T-helper 1 cell treated with Interleukin-12 subunit alpha and Interleukin-12 subunit beta and Interleukin-4 antibody, amounts not matched to agents 30 ng/mL and 1 ng/mL, for 36 hours (primary cell): ENCODE results near the gene SWAP70. TPM values are rescaled to one million over a fixed set of nuclear protein-coding genes. Genes with fewer than 3 reads are reported as not detected.

Experiments used
- intact Hi-C: fragments of 100-400 bp; cut with micrococcal nuclease; formaldehyde crosslinking; loops from one replicate; pipeline ENCODE4 v1.15.1; 2024
- total RNA-seq: library from RNA; stranded (reverse); gene quantifications from 2 replicates; pipeline ENCODE4 v1.2.3, GENCODE V29; 2022

Gene SWAP70
- total RNA-seq, 1 donor from 2014 or later: 9.2 TPM

DNA sequence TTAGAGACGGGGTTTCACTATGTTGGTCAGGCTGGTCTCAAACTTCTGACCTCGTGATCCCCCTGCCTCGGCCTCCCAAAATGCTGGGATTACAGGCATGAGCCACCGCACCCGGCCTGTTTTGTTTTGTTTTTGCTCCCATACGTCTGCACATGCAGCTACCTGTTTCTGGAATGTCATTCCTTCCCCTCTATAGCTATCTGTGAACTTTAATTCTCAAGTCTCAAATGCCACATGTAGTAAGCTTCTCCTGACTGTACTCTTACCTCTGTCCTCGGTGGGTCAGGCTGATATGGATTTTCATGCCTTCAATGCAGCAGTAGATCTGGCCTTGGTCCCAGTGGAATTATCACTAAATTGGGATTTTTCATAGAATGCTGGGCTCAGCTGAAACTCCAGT, 12.4 kb upstream of the SWAP70 start:
- intact Hi-C loops: no loop called here

DNA sequence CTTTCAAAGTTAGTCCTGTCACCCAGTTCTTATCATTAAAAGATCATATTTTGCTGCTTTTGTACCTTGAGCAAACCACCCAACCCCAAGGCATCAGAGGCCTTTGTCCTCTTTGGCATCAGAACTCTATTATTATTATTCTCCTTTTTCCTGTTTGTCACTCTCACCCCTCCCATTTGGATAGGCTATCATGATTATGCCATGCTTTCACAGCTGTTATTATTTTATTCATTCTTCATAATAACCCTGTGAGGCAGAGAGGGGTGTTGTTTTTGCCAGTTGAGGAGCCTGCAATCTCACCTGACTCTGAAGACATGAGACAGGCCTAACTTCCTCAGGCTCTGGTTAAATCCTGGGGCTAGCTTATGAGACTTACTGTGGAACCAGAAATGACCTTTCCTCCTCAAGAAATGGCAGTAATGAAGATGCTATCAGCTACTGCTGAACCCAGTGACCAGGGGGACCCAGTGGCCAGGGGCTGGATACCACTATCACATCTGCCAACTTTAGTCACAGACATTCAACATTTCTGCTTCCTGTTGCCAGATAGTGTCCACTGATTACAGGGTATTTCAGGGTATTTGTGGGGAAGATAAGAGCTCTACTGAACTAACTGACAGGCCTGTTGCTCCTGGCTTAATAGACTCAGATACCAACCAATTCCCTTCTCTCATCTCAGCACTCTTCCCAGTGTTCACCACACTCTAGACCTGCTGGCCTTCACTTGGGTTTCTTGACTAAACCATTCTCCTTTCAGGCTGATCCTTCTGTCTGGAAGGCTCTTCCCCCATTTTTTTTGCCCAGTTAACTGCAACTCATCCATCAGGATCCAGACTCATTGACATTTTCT, 11.8 kb upstream of the SWAP70 start:
- intact Hi-C loops: no loop called here

DNA sequence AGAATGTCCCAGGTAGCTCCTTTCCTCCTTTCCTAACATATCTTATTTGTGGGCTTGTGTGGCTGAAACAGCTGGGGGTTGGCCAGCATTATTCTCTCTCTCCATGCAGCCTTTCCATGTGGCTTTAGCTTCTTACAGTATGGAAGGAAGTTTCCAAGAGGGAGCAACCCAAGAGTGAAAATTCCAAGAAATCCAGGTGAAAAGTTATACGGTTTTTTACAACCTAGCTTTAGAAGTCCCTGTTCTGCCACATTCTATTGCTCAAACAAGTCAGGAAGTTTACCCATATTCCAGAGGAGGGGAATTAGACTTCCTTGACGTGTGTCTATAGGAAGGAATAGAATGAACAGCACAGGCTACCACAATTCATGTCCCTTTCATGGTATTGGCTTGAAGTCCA, 10.0 kb upstream of the SWAP70 start:
- intact Hi-C loops: no loop called here

DNA sequence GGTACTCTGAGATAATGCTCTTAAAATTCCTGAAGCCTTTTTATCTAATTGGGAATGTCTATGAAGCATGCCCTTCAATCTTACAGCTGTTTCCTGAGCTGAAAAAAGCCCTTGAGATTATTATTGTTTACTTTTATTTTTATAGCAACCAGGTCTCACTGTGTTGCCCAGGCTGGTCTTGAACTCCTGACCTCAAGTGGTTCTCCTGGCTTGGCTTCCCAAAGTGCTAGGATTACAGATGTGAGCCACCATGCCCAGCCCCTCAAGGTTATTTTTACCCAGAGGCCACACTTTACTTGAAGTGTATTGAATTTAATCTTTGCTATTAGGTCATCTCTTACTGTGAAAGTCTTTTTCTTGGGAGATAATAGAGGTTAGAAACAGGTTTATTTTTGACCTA, 7.0 kb upstream of the SWAP70 start:
- intact Hi-C loops: no loop called here

DNA sequence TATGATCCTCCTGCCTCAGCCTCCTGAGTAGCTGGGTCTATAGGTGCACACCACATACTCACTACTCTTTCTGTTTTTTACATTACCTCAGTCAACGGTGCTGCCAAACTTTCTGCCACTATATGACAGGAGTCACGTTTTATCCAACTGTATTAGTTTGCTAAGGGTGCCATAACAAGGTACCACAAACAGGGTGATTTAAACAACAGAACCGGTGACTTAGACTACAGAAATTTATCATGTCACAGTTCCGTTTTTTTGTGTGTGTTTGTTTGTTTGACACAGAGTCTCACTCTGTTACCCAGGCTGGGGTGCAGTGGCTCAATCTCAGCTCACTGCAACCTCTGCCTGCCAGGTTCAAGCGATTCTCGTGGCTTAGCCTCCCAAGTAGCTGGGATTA, 6.3 kb upstream of the SWAP70 start:
- intact Hi-C loops: no loop called here

DNA sequence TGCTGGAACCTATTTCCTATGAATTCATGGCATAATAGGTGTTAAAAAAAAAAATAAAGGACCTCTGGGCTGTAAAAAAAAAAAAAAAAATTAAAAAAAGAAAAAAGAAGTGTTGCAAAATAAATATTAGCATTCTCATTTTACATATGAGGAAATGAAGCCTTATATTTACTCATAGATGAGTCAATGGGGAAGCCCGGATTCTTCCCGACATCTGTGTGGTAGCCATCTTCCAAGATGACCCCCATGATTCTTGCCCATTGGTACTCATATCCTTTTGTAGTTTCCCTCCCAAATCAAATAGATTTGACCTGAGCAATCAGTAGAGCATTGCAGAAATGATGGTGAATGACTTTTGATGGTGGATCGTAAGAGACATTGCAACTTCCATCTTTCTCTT, 3.0 kb upstream of the SWAP70 start:
- intact Hi-C loops: loop anchor here (5.0 kb wide), 2 partner anchors 399 to 646 kb away; partner anchors contain the start of gene ADM

DNA sequence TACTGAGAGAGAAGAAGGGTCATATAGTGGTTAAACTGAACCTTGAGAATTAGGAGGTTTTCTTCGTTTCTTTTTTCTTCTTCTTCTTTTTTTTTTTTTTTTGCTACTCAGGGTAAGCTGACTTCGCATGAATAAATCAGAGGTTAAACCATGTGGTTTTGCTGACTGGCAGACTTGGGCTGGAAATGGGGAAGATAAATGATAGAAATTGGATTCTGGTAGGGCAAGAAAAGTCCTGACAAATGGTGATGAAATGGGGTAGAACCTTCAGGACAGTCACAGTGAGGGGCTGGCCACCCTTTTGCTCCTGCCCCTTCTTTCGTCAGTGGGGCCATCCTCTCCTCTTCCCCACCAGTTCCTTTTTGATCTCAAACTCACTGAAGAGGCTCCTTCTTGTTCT, 1.6 kb upstream of the SWAP70 start:
- intact Hi-C loops: loop anchor here (2.0 to 5.0 kb wide), 5 partner anchors 61 to 645 kb away; partner anchors contain the start of genes ADM and ZNF143

DNA sequence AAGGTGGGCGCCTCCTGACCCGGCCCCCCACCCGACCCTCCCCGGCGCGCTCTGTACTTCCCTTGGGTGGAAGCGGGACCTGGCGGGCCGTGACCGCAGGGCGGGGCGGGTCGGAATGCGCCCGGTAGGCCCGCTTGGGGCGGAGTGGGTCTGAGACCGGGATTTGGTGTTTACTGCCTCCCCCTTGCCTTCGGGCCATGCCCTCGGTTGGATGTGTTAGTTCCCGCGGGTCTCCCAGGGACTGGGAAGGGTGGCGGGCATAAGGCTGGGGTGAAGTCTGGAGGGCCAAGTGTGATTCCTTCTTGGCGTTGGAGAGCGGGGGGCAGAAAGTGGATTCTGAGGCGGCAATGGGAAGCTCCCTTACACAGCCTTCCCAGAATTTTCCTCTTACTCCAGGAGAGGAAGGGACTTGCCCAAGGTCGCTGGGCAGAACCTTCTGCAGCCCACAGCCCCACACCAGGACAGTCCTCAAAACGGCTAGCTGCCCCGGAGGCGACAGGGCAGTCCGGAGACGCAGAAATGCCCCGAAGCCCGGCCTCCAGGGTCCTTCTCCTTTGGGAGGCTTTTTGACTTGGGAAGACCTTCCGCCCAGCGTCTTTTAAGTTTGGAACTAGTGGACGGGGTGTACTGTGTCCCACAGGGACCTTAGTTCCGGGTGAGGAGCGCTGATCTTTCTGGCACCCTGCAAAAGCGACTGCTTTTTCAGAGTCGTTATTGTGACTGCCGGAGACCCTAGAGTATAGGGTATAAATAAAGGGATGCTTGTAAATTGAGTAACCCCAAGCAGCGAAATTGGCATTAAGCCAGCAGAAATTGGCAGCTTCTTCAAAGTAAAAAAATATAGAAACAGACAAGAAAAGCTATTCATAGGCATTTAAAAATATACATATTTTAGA, 647 bp downstream of the SWAP70 start:
- intact Hi-C loops: loop anchor here (1.0 to 5.0 kb wide), 4 partner anchors 84 to 643 kb away; partner anchors contain the start of gene ADM

DNA sequence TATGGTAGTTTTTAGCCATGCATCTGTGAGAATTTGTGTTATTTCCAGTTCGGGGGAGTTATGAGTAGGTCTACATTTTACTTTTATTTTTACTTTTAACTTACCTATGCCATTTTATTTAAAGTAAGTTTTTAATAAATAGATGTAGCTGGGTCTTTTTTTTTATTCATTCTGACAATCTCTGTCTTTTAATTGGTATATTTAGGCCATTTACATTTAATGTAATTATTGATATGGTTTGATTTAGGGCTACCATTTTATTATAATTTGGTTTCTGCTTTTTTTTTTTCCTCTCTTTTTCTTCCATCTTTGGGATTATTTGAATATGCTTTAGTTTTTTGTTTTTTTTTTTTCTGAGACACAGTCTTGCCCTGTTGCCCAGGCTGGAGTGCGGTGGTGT, 1.9 kb downstream of the SWAP70 start:
- intact Hi-C loops: loop anchor here (2.0 kb wide), 1 partner anchor 83 kb away; no protein-coding TSS in a partner anchor

DNA sequence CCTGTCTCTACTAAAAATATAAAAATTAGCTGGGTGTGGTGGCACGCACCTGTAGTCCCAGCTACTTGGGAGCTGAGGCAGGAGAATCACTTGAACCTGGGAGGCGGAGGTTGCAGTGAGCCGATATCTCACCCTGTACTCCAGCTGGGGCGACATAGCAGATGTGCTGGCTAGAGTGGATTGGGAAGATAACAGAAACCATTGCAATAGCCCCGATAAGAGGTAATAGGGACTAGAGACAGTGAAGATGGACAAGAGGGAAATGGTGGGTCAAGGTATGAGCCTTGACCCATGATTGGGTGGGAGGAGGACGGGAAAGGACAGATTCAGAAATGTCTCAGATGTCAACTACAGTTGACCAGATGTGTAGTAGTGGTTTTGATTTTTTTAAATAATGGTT, 6.1 kb downstream of the SWAP70 start:
- intact Hi-C loops: no loop called here

DNA sequence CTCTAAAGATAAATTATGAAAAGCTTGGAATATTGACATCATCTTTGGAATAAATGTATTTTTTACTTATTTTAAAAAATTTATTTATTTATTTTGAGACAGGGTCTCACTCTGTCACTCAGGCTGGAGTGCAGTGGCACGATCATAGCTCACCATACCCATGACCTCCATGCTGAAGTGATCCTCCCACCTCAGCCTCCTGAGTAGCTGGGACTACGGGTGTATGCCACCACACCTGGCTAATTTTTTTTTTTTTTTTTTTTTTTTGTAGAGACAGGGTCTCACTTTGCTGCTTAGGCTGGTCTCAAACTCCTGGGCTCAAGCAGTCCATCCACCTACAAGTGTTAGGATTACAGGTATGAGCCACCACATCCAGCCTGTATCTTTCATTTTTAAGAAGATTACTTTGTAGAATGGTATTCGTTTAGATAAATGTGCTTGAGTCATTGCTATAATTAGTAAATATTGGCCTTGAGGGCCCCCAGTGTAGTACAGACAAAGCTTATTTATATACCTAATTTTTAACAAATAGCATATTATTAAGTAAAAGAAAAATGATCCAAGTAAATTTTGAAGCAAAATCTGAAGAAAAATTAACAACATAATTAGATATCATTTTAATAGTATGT, 8.5 kb downstream of the SWAP70 start:
- intact Hi-C loops: no loop called here

DNA sequence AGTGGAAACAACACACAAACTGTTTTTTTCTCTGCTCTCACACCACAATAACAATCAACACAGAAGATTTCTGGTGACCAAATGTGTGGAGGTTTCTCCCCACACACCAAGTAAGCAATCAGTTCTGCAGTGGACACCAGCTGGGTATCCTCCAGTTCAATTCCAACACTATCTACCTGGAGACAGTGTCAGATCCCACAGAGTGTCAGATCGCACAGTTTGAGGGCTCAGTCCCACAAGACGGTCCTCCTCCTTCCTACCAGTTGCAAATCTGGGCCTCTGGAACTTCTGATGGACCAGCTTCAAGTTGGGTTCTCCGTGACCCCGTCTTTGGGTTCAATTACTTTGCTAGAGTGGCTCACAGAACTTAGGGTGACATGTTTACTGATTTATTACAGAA, 9.0 kb downstream of the SWAP70 start:
- intact Hi-C loops: no loop called here

DNA sequence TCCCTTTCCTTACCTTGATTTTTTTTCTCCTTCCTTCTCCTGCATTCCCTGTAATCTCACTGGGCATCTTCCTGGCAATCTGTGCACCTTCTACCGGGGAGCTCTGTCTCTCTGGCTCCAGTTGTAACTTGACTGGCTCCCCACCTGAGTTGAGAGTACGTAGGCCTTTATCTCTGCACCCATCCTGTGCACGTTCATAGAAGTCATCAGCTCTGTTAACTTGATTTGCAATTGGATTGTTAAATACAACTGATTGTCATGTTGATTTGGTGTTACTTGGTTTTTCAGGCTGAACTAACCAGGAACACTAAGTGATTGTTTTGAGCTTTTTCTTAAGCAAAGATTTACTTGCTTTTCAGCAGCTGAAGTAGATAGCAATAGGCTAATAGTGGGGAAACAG, 11.8 kb downstream of the SWAP70 start:
- intact Hi-C loops: no loop called here

DNA sequence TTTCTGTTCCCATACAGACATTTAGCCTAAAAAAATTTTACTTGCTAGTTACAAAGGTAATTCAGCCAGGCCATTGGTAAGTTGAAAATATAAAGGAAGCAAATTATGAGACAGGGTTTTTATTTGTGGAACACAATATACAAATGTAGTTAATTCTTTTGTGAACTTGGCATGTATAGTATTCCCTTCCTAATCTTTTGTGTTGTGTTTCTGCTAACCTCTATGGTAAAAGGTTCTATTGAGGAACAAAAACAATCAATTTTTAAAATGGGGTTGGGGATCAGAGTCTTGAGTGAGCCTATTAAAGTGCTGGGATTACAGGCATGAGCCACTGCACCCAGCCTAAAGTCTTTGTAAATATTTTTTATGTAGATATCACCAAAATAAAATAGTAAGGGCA, 14.1 kb downstream of the SWAP70 start:
- intact Hi-C loops: no loop called here

DNA sequence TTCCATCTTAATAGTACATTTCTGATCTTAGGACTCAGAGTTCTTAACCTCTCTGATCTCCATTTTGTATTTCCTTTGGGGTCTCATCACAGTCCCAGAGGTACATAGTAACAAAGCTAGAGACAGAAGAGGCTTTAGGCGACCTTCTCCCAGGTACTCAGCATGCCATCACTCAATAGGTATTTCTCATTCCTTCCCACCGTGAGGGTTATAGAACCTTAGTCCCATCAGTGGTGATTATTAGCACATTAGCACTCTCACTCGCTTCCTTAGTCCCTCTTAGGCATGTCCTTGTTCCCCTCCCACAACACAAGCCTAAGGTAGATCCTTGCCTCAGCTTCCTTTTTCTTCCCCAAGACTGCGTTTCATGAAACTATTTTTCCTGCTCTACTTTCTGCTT, 14.7 kb downstream of the SWAP70 start:
- intact Hi-C loops: no loop called here

DNA sequence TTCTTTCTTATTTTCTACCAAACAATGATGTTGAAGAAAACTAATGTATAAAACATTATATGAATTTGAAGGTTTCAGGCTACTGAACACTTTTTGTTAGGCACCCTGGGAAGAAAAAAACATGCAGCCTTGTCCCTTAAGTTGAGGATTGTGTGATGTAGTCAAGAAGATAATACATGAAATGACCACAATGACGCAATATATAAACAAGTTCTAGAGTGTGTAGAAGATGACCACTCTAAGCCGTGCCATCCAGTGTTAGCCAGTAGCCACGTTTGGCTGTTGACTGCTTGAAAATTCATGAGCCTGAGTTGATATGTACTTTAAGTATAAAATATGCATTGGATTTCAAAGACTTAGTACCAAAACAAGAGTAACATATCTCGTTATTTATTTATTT, 16.2 kb downstream of the SWAP70 start:
- intact Hi-C loops: no loop called here

DNA sequence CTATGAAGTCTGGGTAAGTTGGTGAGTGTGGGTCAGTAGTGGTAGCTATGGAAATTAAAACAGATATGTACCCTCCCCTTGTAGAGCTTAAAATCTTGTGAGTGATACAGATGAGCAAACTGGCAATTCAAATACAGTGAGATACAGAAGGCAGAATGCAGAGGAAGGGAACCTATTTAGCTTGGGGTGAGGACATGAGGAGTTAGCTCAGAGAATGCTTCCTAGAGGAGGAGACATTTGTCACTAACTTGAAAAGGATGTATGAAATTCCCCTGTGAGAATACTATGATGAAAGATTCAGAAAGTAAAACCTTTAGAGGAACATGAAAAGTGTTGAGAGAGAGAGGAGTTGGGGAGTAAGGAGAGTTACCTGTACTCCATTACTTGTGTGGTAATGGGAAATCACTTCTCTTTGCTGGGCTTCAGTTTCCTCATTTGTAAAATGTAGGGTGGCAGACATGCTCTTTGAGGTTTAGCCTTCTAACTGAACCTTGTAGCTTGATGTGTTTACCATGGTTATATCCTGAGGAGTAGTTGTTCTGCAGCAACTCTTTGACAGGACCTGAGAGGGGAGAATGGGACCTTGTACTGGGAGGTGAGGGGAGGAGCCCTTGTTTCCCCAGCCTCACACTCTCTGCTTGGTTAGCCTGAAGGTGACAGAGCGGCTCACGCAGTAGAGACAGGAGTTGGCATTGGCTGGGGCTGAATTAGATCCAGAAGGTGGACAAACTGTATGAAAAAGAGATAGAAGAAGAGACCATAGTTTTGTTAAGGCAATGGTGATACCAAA, 17.9 kb downstream of the SWAP70 start:
- intact Hi-C loops: no loop called here

DNA sequence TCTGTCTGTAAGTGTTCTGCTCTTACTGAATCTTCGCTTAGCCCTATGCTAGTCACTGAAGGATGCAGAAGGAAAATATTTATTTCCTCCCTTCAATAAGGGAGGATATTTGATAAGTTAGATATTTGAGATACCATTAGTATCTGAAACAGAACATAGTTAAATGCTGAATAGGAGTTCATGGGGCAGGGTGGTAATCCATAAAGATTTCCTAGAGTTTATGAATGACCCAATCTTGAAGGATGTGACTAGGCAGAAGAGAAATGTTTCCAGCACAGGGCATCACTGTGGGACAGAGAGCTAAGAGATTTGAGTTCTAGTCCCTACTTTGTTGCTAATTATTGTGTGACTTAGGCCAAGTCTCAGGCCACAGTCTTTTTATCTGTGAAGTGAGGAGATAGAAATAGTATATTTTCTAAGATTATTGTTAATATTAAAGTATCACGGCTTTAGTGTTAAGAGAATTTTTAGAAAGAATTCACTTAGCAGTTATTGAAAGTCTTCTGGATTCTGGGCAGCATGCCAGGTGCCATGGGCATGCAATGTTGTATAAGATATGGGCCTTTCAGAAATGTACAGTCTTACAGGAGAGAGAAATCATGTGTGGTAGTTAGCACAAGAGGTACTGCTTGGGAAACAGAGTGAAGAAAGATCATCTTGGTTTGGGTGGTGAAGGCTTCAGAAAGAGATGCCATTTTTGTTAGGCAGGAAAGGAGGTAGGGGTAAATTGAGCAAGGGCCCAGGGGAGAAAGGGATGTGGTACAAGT, 24.0 kb downstream of the SWAP70 start:
- intact Hi-C loops: no loop called here

DNA sequence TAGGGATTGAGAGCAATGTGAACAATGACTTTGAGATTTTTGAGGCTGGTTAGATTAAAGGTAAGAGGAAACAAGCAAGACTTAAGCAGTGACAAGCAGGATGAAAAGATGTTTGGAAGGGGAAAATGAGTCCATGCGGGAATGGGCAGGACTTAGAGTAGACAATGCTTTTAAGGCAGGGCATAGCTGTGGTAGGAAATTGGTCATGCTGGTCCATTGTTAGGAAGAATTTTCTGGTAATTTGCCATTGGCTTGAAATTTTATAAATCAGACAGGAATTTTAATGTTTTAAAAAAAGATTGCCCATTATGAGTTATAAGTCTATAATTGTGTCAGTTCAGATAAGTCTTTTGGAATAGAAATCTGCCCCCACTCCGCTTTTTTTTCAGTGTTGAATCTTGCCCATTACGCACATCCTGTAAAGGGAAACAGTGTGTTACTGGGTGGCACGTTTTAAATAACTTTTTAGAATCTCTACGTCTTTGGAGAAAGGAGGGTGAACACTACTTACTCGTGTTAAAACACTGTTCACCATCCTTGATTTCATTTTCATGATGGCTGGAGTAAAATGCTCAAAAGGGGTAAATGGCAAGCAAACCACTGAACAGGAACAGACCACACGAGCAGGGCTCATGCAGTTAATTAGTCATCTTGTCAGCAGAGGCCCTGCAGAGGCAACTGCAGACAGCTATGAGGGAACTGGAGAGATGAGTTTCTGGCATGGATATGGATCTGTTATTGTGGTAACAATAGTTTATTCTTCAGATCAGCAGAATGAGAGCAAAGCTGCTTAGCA, 25.0 kb downstream of the SWAP70 start:
- intact Hi-C loops: no loop called here
